ENCODE data around the gene AGTR1. TPM values are rescaled to one million over a fixed set of nuclear protein-coding genes. Genes with fewer than 3 reads are reported as not detected.

AGTR1 gene
- polyA plus RNA-seq, 3 donors = 16.4 to 27.4 (median 17.1) TPM

- DNase-seq (ENCODE audit: extremely low read depth in 1 of 11, low read depth in 9 of 11, low spot score in 4 of 11) = no peak
Observed at GRCh38 chr3:148790370-148790769, 92.7 kb downstream of the AGTR1 start.

GRCh38 chr3:148790851-148791735, 93.4 kb downstream of the AGTR1 start:
- no peak for DNase-seq (ENCODE audit: extremely low read depth in 1 of 11, low read depth in 9 of 11, low spot score in 4 of 11)

- DNase-seq (ENCODE audit: extremely low read depth in 1 of 11, low read depth in 9 of 11, low spot score in 4 of 11) = no peak
Observed at GRCh38 chr3:148791920-148792319, 94.2 kb downstream of the AGTR1 start.

GRCh38 chr3:148792516-148792915, 94.8 kb downstream of the AGTR1 start:
- DNase-seq (ENCODE audit: extremely low read depth in 1 of 11, low read depth in 9 of 11, low spot score in 4 of 11) = no peak

Other genes with a start within 250 kb of the AGTR1 start
- gene CPB1, start 129.9 kb downstream of the AGTR1 start, polyA plus RNA-seq (ENCODE audit: insufficient read length in 3 of 3) = 1 to 10 TPM in 1 of 3 donors, under 1 TPM in 2; 0.53 to 1.4 (median 0.96) TPM
- under 1 TPM; 0.20 to 0.67 (median 0.20) TPM for gene CPA3, start 167.4 kb downstream of the AGTR1 start, polyA plus RNA-seq (ENCODE audit: insufficient read length in 3 of 3)

All from renal cortex interstitium (tissue), 11 donors.